ENCODE results near the gene CT45A9.
"Not testable (repeated sequence)": the region's sequence is repeated elsewhere in the genome, so short reads cannot be mapped to it uniquely, and the experiment has no call there.

Gene CT45A9

DNA sequence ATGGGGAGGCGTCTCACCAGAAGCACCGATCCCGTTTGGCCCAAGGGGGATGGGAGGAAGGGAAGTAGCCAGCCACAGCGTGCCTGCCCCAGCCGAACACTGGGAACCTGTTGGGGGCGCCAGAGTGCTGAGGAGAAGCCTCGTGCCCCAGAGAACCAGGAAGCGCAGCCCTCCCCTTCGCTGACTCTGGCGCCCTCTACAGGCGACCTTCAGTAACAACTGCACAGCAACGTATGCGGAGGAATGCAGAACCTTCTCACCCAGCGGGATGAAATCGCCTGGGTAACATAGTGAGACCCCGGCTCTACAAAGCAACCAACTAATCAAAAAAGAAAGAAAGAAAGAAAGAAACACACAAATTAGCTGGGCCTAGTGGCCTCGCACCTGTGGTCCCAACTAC lies 51.7 kb downstream of the CT45A9 start, which contains the start of gene CT45A2:
TSS of gene CT45A2 (minus strand) at position 101 of the 400 bp plus-strand sequence. CDS start 3,747 bp downstream, outside the sequence.
- not testable (repeated sequence) for H3K14ac ChIP-seq (ENCODE audit: low read length); H2AFZ ChIP-seq (ENCODE audit: low read length); H3K4me1 ChIP-seq (ENCODE audit: control insufficient read depth in 2 of 2, insufficient read depth in 1 of 2, low read depth in 1 of 2, low read length in 2 of 2); H3K36me3 ChIP-seq (replicated peaks in 1 of 2; ENCODE audit: control insufficient read depth in 2 of 2, insufficient read depth in 2 of 2, low read length in 2 of 2); H2BK5ac ChIP-seq (ENCODE audit: low read length); H2BK120ac ChIP-seq (ENCODE audit: low read depth, low read length); H4K8ac ChIP-seq (ENCODE audit: low read depth, low read length); DNase-seq (ENCODE audit: low spot score); H3K9me3 ChIP-seq (replicated peaks in 1 of 2; ENCODE audit: control insufficient read depth in 2 of 2, insufficient read depth in 1 of 2, low read depth in 1 of 2, low read length in 2 of 2); H3K9ac ChIP-seq (ENCODE audit: low read depth, low read length, poor library complexity); H3K4me2 ChIP-seq (ENCODE audit: insufficient read depth, low read length, poor library complexity, severe bottlenecking); H3K23ac ChIP-seq (ENCODE audit: low read depth, low read length, poor library complexity); H3K18ac ChIP-seq (ENCODE audit: low read length); H2BK15ac ChIP-seq (ENCODE audit: low read length); H3K4ac ChIP-seq (ENCODE audit: low read length); H3K79me1 ChIP-seq (ENCODE audit: low read depth, low read length); H3K27me3 ChIP-seq (ENCODE audit: control insufficient read depth in 3 of 3, insufficient read depth in 3 of 3, low read depth in 1 of 3, low read length in 3 of 3); H3K27ac ChIP-seq (replicated peaks; ENCODE audit: low read length); H2AK5ac ChIP-seq (ENCODE audit: low read depth, low read length); H4K91ac ChIP-seq (ENCODE audit: low read depth, low read length, poor library complexity); H3K4me3 ChIP-seq (ENCODE audit: low read length in 2 of 2); H2BK12ac ChIP-seq (ENCODE audit: low read length)
- no CpG with 5 or more reads among the region's 17 CpGs for WGBS, 2 donors (ENCODE audit: extremely low coverage in 2 of 2, insufficient read length in 2 of 2, insufficient replicate concordance in 1 of 2)

Measured in neuronal stem cell (in vitro differentiated cells).